HCT116 (cell line): ENCODE data around the gene ZC3H12A. TPM values are rescaled to one million over a fixed set of nuclear protein-coding genes. Genes with fewer than 3 reads are reported as not detected.

Source experiments
- ATAC-seq: fragments of 200-7000 bp; cut with Tn5 transposase; 2 replicates; pipeline ENCODE4 v1.9.1; 2020; ENCODE audit warnings: mild to moderate bottlenecking, moderate library complexity
- BruUV-seq: library from RNA; stranded (reverse); fragments of 400-500 nt; replicated peaks from 2 replicates; lab custom pipeline; 2021; lab: Mats Ljungman, UMichigan
- CTCF ChIA-PET: fragments of 300-600 bp; sonication (Branson Sonifier 250); formaldehyde crosslinking; loops from one replicate; lab custom pipeline; 2021; ENCODE audit warnings: antibody characterized with exemption; lab: Charles Lee
- POLR2A ChIA-PET: fragments of 300-600, 350-600 bp; sonication (Branson Sonifier 250); formaldehyde crosslinking; loops from one replicate; lab custom pipeline; 2021; ENCODE audit warnings: antibody characterized with exemption; lab: Charles Lee
- RAD21 ChIA-PET, 2 experiments: fragments of 300-600 bp; sonication (Branson Sonifier 250); formaldehyde crosslinking; loops; one replicate each; lab custom pipeline; 2023; ENCODE audit warnings: low total read pairs in 2 of 2; ENCODE audit not compliant: uncharacterized antibody in 2 of 2, unreplicated experiment in 2 of 2, low non-redundant PET in 1 of 2; lab: Charles Lee
- DNase-seq: peaks from one replicate; pipeline ENCODE4 v3.0.0-alpha.2; 2010; ENCODE audit warnings: low read depth, low spot score
- H2AFZ ChIP-seq: fragments of 200-600 bp; shearing (Covaris generic), sonication (generic); 2 replicates; pipeline ENCODE4 v1.6.1; 2017; ENCODE audit warnings: low read depth, mixed run types, mixed read lengths, antibody characterized with exemption, low read length; ENCODE audit not compliant: poor library complexity, severe bottlenecking
- H3K27ac ChIP-seq: 2 replicates; pipeline ENCODE4 v1.5.1; 2012; ENCODE audit warnings: low read depth, low read length
- H3K27me3 ChIP-seq: fragments of 200-600 bp; sonication (generic); 2 replicates; pipeline ENCODE4 v1.6.1; 2016; ENCODE audit warnings: mixed run types, low read length, mixed read lengths; ENCODE audit not compliant: insufficient read depth
- H3K36me3 ChIP-seq, 2 experiments: fragments of 200-500 bp in 1 of 2; fragments of 200-600 bp in 1 of 2; sonication (Bioruptor generic) in 1 of 2; sonication (generic) in 1 of 2; 2 replicates each; pipeline versions ENCODE4 v1.5.1 to v1.6.1; 2014 to 2016; ENCODE audit warnings: low read length in 2 of 2, inconsistent platforms in 1 of 2, mixed read lengths in 1 of 2, mixed run types in 1 of 2; ENCODE audit not compliant: insufficient read depth in 2 of 2, control insufficient read depth in 1 of 2
- H3K4me1 ChIP-seq, 2 experiments: fragments of 200-600 bp in 1 of 2; sonication (generic) in 1 of 2; 2 replicates each; pipeline versions ENCODE4 v1.5.1 to v1.6.1; 2012 to 2017; ENCODE audit warnings: low read length in 2 of 2, inconsistent platforms in 1 of 2, mild to moderate bottlenecking in 1 of 2, mixed read lengths in 1 of 2, mixed run types in 1 of 2, moderate library complexity in 1 of 2; ENCODE audit not compliant: insufficient read depth in 2 of 2, control insufficient read depth in 1 of 2
- H3K4me2 ChIP-seq: fragments of 200-600 bp; sonication (generic); 2 replicates; pipeline ENCODE4 v1.6.1; 2017; ENCODE audit warnings: mixed run types, low read length, mixed read lengths
- H3K4me3 ChIP-seq, 2 experiments: fragments of 200-600 bp in 1 of 2; sonication (generic) in 1 of 2; replicated peaks in 1 of 2; 2 replicates each; pipeline ENCODE4 v1.5.1; 2011 to 2016; ENCODE audit warnings: low read length in 2 of 2, control low read depth in 1 of 2, low read depth in 1 of 2, mild to moderate bottlenecking in 1 of 2, mixed read lengths in 1 of 2, mixed run types in 1 of 2
- H3K79me2 ChIP-seq: fragments of 200-600 bp; sonication (generic); 2 replicates; pipeline ENCODE4 v1.6.1; 2017; ENCODE audit warnings: mild to moderate bottlenecking, mixed run types, low read length, moderate library complexity, mixed read lengths; ENCODE audit not compliant: insufficient read depth
- H3K9ac ChIP-seq: fragments of 200-600 bp; sonication (generic); 2 replicates; pipeline ENCODE4 v1.6.1; 2016; ENCODE audit warnings: low read length, mixed read lengths
- H3K9me2 ChIP-seq: fragments of 200-600 bp; sonication (generic), shearing (Covaris generic); 2 replicates; pipeline ENCODE4 v1.6.1; 2017; ENCODE audit warnings: mixed run types, mild to moderate bottlenecking, moderate library complexity; ENCODE audit not compliant: insufficient read depth
- H3K9me3 ChIP-seq, 2 experiments: fragments of 200-500 bp in 1 of 2; fragments of 200-600 bp in 1 of 2; sonication (Bioruptor generic) in 1 of 2; sonication (generic) in 1 of 2; 2 replicates each; pipeline ENCODE4 v1.6.1; 2014 to 2017; ENCODE audit warnings: low read length in 2 of 2, mixed read lengths in 2 of 2, inconsistent platforms in 1 of 2, low read depth in 1 of 2, mild to moderate bottlenecking in 1 of 2, mixed run types in 1 of 2, moderate library complexity in 1 of 2; ENCODE audit not compliant: control insufficient read depth in 1 of 2, insufficient read depth in 1 of 2
- H4K20me1 ChIP-seq: fragments of 200-600 bp; sonication (generic), shearing (Covaris generic); 2 replicates; pipeline ENCODE4 v1.6.1; 2017; ENCODE audit warnings: mixed run types, mild to moderate bottlenecking, moderate library complexity; ENCODE audit not compliant: insufficient read depth
- CTCF ChIP-seq, 3 experiments: fragments of 200-600 bp in 1 of 3; sonication (generic) in 1 of 3; IDR thresholded peaks in 2 of 3; conservative IDR thresholded peaks in 1 of 3; 2 replicates each; pipeline ENCODE4 v1.5.1; 2012 to 2017; ENCODE audit warnings: low read depth in 2 of 3, low read length in 2 of 3, antibody characterized with exemption in 1 of 3, borderline replicate concordance in 1 of 3, control low read depth in 1 of 3, mild to moderate bottlenecking in 1 of 3, mixed read lengths in 1 of 3, mixed run types in 1 of 3, moderate library complexity in 1 of 3; ENCODE audit not compliant: insufficient read depth in 1 of 3
- EGR1 ChIP-seq: IDR thresholded peaks from 2 replicates; pipeline ENCODE4 v1.6.1; 2012; ENCODE audit warnings: low read depth
- EZH2 ChIP-seq: fragments of 200-600 bp; sonication (generic); IDR thresholded peaks from 2 replicates; pipeline ENCODE4 v1.6.1; 2017; ENCODE audit warnings: antibody characterized with exemption, mixed run types
- EZH2phosphoT487 ChIP-seq: fragments of 200-600 bp; IDR thresholded peaks from 2 replicates; pipeline ENCODE4 v1.6.1; 2018; ENCODE audit warnings: antibody characterized with exemption, borderline replicate concordance
- FOSL1 ChIP-seq: IDR thresholded peaks from 2 replicates; pipeline ENCODE4 v1.6.1; 2012; ENCODE audit warnings: low read depth
- JUND ChIP-seq: IDR thresholded peaks from 2 replicates; pipeline ENCODE4 v1.6.1; 2012
- POLR2AphosphoS5 ChIP-seq: IDR thresholded peaks from 2 replicates; pipeline ENCODE4 v1.6.1; 2011; ENCODE audit warnings: mild to moderate bottlenecking, low read depth, low read length, moderate library complexity
- RAD21 ChIP-seq: IDR thresholded peaks from 2 replicates; pipeline ENCODE4 v1.6.1; 2012; ENCODE audit warnings: low read depth, mild to moderate bottlenecking
- REST ChIP-seq: IDR thresholded peaks from 2 replicates; pipeline ENCODE4 v1.6.1; 2012; ENCODE audit warnings: low read depth
- SIN3A ChIP-seq: IDR thresholded peaks from 2 replicates; pipeline ENCODE4 v1.6.1; 2012; ENCODE audit warnings: low read depth
- ZBTB33 ChIP-seq: IDR thresholded peaks from 2 replicates; pipeline ENCODE4 v1.6.1; 2011; ENCODE audit warnings: mild to moderate bottlenecking, low read length, moderate library complexity; ENCODE audit not compliant: insufficient replicate concordance; ENCODE audit errors: extremely low read depth
- ZFX ChIP-seq: fragments of 450-650 bp; IDR thresholded peaks from 2 replicates; pipeline ENCODE4 v1.6.1; 2017
- intact Hi-C: fragments of 100-400 bp; cut with micrococcal nuclease; formaldehyde crosslinking; loops from 2 replicates; pipeline ENCODE4 v1.10.0; 2022
- total RNA-seq: library from RNA; stranded (reverse); gene quantifications from one replicate; pipeline ENCODE4 v1.2.1, GENCODE V29; 2021; ENCODE audit not compliant: unreplicated experiment

The ZC3H12A gene
- total RNA-seq, 1 experiment from 2014 or later: 10.6 TPM

- H3K4me3 ChIP-seq: peak overlapping the region; percentile 80
- H3K9me2 ChIP-seq: no peaks in the 10 kb centered on the region
- intact Hi-C loops: loop anchor here (10.0 kb wide), 1 partner anchor 1919 kb away; no protein-coding TSS in a partner anchor
- DNase-seq (no peak), ATAC-seq (no peak)
- H3K36me3 ChIP-seq: peaks cover 6 to 19% of the 10 kb centered on the region in 2 experiments; a peak in 3 of 4 replicates
- ChIA-PET CTCF (interaction anchor here (0.8 to 7.2 kb wide), 2 partner anchors 11 to 17 kb away, joined by 4 to 59 read pairs; no protein-coding TSS in a partner anchor), POLR2A (interaction anchor here (1.4 to 4.1 kb wide), 4 partner anchors 10 to 23 kb away, joined by 4 to 34 read pairs (median 10); no protein-coding TSS in a partner anchor), RAD21 (interaction anchor here in 1 of 2 experiments (2.1 kb wide), 1 partner anchor 12 kb away, joined by 4 read pairs; no protein-coding TSS in a partner anchor)
- no peak overlapping the region for H2AFZ ChIP-seq
- TF ChIP-seq ZBTB33: no peak
- TF ChIP-seq RAD21: no peak
- no peak for TF ChIP-seq EGR1
- no peak for TF ChIP-seq FOSL1
- no peak for TF ChIP-seq JUND
- no peak for TF ChIP-seq EZH2phosphoT487
- no peak for TF ChIP-seq SIN3A
- TF ChIP-seq POLR2AphosphoS5: no peak
- no peak for TF ChIP-seq EZH2
- no peak for TF ChIP-seq ZFX
- TF ChIP-seq REST: no peak
- TF ChIP-seq CTCF (IDR thresholded peaks at IDR 0.05 in 2 of 3, conservative IDR thresholded peaks at IDR 0.05 in 1 of 3; ENCODE audit: borderline replicate concordance in 1 of 3, insufficient read depth in 1 of 3, low read depth in 2 of 3, low read length in 2 of 3): no peak
- H3K9ac ChIP-seq: peak overlapping the region; percentile 88
- no peaks in the 10 kb centered on the region for H3K9me3 ChIP-seq
- peak overlapping the region; percentile 78 for H3K4me2 ChIP-seq
- peaks cover 66% of the 10 kb centered on the region for H3K79me2 ChIP-seq
- no peaks in the 10 kb centered on the region for H4K20me1 ChIP-seq
- H3K4me1 ChIP-seq: peaks cover 74 to 92% of the 10 kb centered on the region in 2 experiments
- 0 out of 2 replicates have a peak, but pooled peaks cover 3% of the 10 kb centered on the region for H3K27me3 ChIP-seq
- H3K27ac ChIP-seq: peak overlapping the region; percentile 91
- BruUV-seq: no TSS peak
These were observed 1.7 kb downstream of the ZC3H12A start for GRCh38 chr1:37476087-37476452.
